ENCODE data around the gene SNTN.

GRCh38 chr3:63685340-63685739 lies 32.9 kb downstream of the SNTN start:
- TF ChIP-seq POLR2A (IDR thresholded peaks at IDR 0.05): no peak
- TF ChIP-seq, protein P1, sequence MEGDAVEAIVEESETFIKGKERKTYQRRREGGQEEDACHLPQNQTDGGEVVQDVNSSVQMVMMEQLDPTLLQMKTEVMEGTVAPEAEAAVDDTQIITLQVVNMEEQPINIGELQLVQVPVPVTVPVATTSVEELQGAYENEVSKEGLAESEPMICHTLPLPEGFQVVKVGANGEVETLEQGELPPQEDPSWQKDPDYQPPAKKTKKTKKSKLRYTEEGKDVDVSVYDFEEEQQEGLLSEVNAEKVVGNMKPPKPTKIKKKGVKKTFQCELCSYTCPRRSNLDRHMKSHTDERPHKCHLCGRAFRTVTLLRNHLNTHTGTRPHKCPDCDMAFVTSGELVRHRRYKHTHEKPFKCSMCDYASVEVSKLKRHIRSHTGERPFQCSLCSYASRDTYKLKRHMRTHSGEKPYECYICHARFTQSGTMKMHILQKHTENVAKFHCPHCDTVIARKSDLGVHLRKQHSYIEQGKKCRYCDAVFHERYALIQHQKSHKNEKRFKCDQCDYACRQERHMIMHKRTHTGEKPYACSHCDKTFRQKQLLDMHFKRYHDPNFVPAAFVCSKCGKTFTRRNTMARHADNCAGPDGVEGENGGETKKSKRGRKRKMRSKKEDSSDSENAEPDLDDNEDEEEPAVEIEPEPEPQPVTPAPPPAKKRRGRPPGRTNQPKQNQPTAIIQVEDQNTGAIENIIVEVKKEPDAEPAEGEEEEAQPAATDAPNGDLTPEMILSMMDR (IDR thresholded peaks at IDR 0.05): no peak
